GM19239 (cell line): Measurements from ENCODE around the gene SMCHD1.

Experiments
- DNase-seq: peaks from one replicate; pipeline ENCODE4 v3.0.0; 2011; ENCODE audit warnings: low spot score; ENCODE audit not compliant: insufficient read length
- FAIRE-seq: peaks from 2 replicates; lab custom pipeline; 2011; peaks lifted over from hg19 to GRCh38; lab: Jason Lieb, UNC

The SMCHD1 gene

GRCh38 chr18:2655178-2655953 lies at the start of gene SMCHD1:
Gene SMCHD1 (plus strand): TSS chr18:2655726. CDS start chr18:2656076, 350 bp downstream.
- peak; percentile 67 for DNase-seq
- FAIRE-seq, result peak; percentile 8

- no peak for DNase-seq
- peak; percentile 82 for FAIRE-seq
These were observed 49.2 kb upstream of the SMCHD1 start for GRCh38 chr18:2606335-2606734.

GRCh38 chr18:2609604-2610003 lies 45.9 kb upstream of the SMCHD1 start:
- FAIRE-seq (no peak), DNase-seq (no peak)

DNA sequence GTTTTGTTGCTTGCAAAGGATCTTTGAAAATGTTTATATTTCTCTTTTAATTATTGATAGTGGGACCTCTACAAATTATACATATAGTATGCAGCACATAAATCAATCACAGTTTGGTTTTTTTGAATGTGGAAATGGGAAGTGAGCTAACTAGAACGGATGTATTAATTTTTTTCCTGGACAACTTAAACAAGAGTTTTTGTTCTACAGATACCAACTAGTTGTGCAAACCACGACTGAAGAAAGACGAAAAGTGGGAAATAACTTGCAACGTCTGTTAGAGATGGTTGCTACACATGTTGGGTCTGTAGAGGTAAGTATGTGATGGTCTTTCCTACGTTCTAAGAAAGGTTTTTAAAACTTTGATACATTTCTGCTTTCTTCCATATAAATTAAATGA lies 45.0 kb upstream of the SMCHD1 start:
- no peak for DNase-seq
- FAIRE-seq, result no peak

- FAIRE-seq (no peak), DNase-seq (no peak)
These were observed 42.5 kb upstream of the SMCHD1 start for GRCh38 chr18:2612996-2613395.

- no peak for FAIRE-seq
- no peak for DNase-seq
These were observed 38.0 kb upstream of the SMCHD1 start for GRCh38 chr18:2617401-2617998.

DNA sequence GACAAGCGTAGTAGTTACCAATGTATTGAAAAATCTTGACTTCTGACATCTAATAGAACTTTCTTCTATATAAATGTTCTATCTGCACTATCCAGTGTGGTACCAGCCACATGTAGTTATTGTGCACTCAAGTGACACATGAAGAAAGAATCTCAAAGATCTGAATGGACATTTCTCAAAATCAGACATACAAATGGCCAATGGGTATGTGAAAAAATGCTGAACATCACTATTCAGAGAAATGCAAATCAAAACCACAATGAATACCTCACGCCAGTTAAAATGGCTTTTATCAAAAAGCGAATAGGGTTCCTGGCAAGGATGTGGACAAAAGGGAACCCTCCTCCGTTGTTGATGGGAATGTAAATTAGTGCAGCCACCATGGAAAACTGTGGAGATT lies 37.5 kb upstream of the SMCHD1 start:
- FAIRE-seq (peak; percentile 51), DNase-seq (no peak)

GRCh38 chr18:2625217-2625616 lies 30.3 kb upstream of the SMCHD1 start:
- FAIRE-seq, result no peak
- no peak for DNase-seq

DNA sequence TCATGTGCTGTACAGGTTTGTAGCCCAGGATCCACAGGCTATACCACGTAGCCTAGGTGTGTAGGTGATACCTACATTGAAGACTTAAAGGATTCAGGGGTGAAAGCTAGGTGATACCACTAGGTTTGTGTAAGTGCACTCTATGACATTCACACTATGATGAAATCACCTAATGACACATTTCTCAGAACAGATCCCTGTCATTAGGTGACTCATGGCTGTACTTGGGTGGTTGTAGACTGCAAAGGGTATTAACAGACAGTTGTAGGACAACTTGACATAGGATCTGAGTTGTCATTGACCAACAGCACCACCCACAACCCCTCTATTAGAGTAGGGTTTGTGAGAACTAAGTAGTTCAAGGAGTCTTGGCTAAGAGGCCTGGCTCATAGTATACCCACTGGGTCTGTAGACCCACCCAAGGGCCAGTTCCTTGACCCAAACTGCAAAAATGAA lies 27.7 kb upstream of the SMCHD1 start:
- DNase-seq, result no peak
- no peak for FAIRE-seq

- no peak for FAIRE-seq
- DNase-seq, result no peak
These were observed 26.5 kb upstream of the SMCHD1 start for GRCh38 chr18:2629003-2629402.

DNA sequence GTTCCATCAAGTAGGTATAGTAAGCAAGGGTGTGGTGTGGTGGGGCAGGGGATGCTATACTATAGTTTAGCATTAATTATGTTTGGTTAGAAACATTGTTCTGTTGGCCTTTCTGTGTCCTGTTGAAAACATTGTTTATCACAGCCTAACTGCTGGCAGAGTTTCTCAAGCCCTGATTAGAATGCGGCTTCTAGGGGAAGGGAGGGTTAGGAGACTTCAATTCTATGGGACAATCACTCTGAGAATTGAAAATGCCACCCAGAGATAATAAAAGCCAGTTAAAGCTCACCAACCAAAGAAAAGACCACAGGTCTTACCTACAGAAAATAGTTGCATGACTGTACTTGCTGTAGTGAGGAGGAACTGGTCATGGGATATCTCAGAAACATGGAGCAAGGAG lies 19.9 kb upstream of the SMCHD1 start:
- DNase-seq, result no peak
- peak; percentile 45 for FAIRE-seq

GRCh38 chr18:2636126-2636631 lies 19.3 kb upstream of the SMCHD1 start:
- peak; percentile 21 for FAIRE-seq
- no peak for DNase-seq

DNA sequence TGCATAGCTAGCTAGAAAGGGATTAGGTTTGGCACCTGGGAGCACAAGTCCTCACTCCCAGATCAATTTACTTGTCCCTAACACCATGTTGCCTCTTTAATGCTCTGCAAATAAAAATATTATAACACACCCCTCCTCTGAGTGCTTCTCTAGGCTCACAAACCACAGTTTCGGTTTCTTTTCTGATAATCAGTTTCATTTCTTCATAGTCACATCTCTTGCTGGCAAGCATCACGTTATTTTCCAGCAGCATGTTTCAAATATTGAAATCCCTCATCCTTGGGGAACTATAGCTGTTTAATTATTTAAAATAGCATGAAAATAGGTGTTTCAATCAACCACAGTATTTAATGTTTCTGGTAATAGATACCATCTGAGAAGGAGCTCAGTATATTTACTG lies 13.9 kb upstream of the SMCHD1 start:
- DNase-seq (no peak), FAIRE-seq (peak; percentile 95)

DNA sequence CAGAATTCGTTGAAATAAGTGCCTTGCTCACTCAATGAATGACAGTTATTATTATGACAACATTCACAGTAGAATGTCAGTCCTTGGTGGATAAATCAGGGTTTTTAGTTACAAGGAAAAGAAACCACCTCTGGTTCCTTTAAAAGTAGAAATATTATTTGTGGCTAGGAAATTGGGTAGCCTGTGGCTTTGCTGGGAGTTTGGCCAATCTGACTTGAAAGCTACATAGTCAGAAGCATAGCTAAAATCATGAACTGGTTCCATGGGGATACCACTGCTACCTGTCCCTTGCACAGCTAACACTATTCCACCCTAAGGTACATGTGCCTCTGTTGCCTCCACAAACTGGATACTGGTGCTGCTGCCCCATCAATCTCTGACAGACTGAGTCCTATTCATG lies 12.8 kb upstream of the SMCHD1 start:
- FAIRE-seq (peak; percentile 80), DNase-seq (no peak)

DNA sequence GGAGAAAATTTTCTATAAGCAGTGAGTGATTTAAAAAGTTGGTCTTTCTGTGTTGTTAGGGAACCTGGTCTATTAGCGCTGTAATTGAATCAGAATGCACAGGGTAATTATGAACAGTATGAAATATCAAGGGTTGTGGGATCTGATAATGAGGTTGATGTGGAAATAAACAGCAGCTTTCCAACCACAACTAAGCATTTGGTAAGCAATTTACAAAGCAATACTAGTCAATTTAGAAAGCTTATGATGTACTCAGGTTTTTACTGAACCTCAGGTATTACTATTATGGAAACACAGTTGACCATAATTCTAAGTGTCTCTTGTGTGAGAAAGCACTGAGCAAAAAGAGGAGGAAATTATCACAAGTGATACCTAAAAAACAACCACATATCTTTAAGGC lies 11.0 kb upstream of the SMCHD1 start:
- FAIRE-seq, result no peak
- DNase-seq, result no peak

DNA sequence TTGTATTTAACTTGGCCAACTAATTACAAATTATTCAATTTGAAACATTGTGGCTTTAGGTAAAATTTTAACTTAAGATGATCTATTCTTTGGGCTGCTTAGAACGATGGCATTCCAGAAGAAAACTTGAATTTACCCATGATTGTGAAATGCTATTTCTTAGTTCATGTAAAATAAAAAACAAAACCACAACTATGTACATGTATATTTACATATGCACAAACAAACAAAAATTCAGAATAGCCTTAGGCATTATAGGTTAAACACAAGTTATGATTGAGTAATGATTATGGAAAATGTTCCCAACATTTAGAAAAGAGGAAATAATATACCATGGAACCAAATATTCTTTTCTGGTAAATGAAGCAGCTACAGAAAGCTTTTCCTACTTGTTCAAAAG lies 3.5 kb upstream of the SMCHD1 start:
- no peak for FAIRE-seq

DNA sequence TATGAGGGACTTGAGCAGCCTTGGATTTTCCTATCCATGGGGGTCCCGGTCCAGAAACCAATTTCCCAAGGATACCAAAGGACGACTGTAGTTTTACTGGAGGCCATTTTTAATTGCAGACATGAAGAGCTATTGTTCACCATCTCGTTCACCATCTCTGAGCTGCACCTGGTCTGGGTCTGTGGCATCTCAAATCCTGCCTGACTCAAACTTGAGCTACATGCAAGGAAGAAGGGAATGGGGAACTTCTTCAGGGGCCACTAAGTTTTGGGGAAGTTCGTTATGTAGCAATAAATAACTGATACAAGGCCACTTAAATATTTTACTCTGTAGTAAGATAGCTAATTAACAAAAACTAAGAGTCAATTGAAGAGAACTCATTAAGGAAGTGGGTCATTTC lies 2.1 kb upstream of the SMCHD1 start:
- FAIRE-seq, result no peak
- no peak for DNase-seq

More for the DNA sequence above, 3.5 kb upstream of the SMCHD1 start:
- DNase-seq, result no peak

GRCh38 chr18:2654169-2654927 lies 1.2 kb upstream of the SMCHD1 start:
- DNase-seq (no peak), FAIRE-seq (peak; percentile 81)

- no peak for DNase-seq
- peak; percentile 85 for FAIRE-seq
These were observed 673 bp upstream of the SMCHD1 start for GRCh38 chr18:2654928-2655177.

GRCh38 chr18:2655954-2656236 lies 369 bp downstream of the SMCHD1 start:
- no peak for FAIRE-seq

DNA sequence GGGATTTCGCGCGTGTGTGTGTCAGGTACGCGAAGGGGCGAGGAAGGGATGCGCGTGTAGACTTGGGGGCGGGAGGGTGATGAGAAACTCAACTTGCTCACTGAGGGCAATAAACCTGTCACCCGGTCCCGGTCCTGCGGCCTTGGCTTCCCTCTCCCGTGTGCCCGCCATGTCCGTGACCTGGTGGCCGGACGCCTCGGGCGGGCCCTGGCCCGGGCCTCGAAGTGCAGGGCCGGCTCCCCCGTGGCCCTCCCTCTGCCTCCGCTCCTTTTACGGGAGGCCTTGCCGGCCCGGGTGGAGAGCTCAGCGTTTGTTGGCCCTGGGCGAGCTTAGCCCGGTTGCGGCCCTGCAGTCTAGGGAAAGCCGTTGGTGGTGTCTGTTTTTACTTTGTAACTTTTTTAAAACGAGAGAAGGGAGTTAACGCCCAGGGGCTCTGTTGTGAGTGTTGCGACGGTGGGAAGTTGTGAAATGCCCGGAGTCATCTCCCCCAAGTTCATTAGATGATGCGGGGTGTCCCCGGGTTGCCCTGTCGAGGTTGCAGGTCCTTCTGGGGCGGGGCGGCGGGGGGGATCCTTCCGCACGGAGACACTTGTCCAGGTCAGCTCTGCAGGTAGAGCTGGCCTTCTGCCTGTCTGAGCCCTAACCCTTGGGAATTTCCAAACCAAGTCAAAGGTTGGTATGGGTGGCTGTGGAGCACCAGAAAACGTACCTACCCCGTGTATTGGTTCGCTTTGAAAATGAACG lies 883 bp downstream of the SMCHD1 start:
- FAIRE-seq, result peak; percentile 73
- DNase-seq, result no peak

More at GRCh38 chr18:2655954-2656236, 369 bp downstream of the SMCHD1 start:
- DNase-seq, result no peak
